Lung microvascular endothelial cell (primary cell): ENCODE measurements around the gene STING1. TPM values are rescaled to one million over a fixed set of nuclear protein-coding genes. Genes with fewer than 3 reads are reported as not detected.
"Not testable (repeated sequence)": the region's sequence is repeated elsewhere in the genome, so short reads cannot be mapped to it uniquely, and the experiment has no call there.

Source experiments
- DNase-seq, 2 donors: peaks; one replicate each; pipeline versions ENCODE4 v3.0.0 to v3.0.0-alpha.2; 2010; ENCODE audit warnings: low read depth in 2 of 2
- total RNA-seq: library from RNA; depleted of rRNA; stranded (reverse); fragments of >200 nt; gene quantifications from 2 replicates; pipeline ENCODE4 v1.2.1, GENCODE V29; 2014

The STING1 gene
- total RNA-seq, 1 donor from 2014 or later: 18.7 TPM

- DNase-seq: not testable (repeated sequence)
Observed at GRCh38 chr5:139503036-139503817, 20.7 kb upstream of the STING1 start.

DNA sequence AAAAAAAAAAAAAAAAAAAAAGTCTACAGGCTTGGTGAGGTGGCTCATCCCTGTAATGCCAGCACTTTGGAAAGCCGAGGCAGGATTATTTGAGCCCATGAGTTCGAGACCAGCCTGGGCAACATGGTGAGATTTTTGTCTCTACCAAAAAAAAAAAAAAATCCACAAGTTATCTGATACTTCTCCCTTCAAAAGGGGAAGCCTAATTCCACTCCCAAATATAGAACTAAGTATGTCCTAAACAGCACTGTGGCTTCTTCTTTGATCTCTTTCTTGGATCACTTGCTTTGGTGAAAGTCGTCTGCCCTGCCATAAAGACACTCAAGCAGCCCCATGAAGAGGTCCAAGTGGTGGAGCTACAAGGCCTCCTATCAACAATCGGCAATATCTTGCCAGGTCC lies 18.8 kb upstream of the STING1 start:
- DNase-seq: no peak

GRCh38 chr5:139495638-139496435 lies 13.3 kb upstream of the STING1 start:
- peak; percentile 16 to 91 for DNase-seq

GRCh38 chr5:139494832-139495231 lies 12.3 kb upstream of the STING1 start:
- peak in 1 of 2 donors; percentile 78 for DNase-seq

- no peak for DNase-seq
Observed at GRCh38 chr5:139494256-139494655, 11.7 kb upstream of the STING1 start.

GRCh38 chr5:139492700-139493192 lies 10.2 kb upstream of the STING1 start:
- DNase-seq: peak; percentile 38 to 56

- no peak for DNase-seq
Observed at GRCh38 chr5:139488260-139488659, 5.7 kb upstream of the STING1 start.

DNA sequence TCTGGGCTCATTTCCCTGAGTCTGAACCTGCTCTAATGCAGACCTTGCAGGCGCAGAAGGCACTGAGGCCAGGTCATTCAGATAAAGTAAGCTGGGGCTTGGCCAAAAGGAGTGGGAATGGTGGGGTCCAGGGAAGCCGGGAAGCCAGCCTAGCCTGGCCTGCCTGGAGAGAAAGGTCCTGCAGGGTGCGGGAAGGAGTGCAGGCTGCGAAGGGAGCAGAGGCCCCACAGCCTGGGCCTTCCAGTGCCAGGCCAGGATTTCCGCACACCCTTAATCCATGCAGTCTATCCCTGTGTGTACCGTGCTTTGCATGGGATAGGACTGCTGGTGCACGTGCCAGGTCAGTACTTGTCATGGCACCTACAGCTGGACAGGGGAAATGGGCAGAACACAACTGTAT lies 3.6 kb upstream of the STING1 start:
- no peak for DNase-seq

DNA sequence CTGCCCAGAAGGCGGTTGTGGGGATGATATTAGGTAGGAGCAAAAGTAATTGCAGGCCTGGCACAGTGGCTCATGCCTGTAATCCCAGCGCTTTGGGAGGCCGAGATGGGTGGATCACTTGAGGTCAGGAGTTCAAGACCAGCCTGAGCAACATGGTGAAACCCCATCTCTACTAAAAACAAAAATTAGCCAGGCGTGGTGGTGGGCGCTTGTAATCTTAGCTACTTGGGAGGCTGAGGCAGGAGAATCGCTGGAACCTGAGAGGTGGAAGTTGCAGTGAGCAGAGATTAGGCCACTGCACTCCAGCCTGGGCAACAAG lies 291 bp upstream of the STING1 start:
- DNase-seq: not testable (repeated sequence)

- DNase-seq: peak in 1 of 2 donors; percentile 52
Observed at GRCh38 chr5:139481580-139482049, 943 bp downstream of the STING1 start.

- peak in 1 of 2 donors; percentile 31 for DNase-seq
Observed at GRCh38 chr5:139481122-139481533, 1.4 kb downstream of the STING1 start.

DNA sequence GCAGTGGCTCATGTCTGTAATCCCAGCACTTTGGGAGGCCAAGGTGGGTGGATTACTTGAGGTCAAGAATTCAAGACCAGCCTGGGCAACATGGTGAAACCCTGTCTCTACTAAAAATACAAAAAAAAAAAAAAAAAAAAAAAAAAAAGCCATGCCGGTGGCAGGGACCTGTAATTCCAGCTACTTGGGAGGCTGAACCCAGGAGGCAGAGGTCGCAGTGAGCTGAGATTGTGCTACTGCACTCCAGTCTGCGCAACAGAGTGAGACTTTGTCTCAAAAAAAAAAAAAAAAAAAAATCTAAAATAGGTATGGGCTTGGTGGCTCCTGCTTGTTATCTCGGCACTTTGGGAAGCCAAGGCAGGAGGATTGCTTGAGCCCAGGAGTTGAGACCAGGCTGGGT lies 2.8 kb downstream of the STING1 start:
- not testable (repeated sequence) for DNase-seq

GRCh38 chr5:139478657-139479423 lies 3.7 kb downstream of the STING1 start:
- not testable (repeated sequence) for DNase-seq

DNA sequence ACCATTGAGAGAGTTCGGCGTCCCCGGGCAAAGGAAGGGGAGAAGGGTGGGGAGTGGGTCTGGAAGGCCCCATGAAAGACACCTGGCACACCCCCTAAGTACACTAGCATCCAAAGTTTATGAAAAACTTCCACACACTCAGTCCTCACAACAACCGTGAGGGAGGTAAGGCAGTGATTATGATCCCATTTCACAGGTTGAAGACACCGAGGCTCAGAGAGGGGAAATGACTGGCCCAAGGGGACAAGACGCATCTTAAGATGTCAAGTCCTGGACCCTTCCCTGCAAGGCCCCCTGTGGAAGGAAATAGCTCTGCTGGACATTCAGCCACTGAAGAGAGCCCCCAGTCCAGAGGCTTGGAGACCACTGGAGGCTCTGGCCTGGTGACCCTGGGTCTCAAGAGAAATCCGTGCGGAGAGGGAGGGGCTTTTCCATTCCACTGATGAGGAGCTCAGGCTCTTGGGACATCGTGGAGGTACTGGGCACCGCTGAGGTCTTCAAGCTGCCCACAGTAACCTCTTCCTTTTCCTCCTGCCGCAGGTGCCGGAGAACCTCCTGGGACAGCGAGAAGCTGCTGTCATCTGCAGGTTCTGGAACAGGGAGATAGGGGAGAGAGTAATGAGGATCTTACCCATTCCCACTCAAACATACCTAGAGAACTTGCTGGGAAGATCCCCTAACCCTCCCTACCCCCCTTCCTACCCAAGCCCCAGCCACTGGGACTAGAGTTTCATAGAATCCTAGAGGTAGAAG lies 6.5 kb downstream of the STING1 start:
- DNase-seq: no peak

- no peak for DNase-seq
Observed at GRCh38 chr5:139474890-139475791, 7.4 kb downstream of the STING1 start.

DNA sequence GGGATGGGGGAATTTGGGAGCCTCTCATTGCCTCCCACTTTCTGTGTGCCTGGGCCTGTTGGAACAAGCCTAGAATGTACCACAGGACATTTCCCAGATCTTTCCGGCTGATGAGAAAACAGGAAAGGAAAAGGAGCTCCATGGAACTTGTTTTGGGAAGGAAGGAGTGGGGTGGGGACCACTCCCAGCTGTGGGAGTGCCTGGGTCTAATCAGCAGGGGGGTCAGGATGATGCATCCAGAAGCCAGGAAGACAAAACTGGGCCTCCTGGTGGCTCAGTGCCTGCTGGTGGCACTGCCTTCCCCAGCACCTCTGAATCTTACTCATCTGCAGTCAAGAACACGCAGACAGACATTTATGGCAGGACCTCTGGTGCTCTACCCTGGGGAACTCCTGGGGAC lies 9.0 kb downstream of the STING1 start:
- DNase-seq: peak; percentile 53 to 56

- peak in 1 of 2 donors; percentile 62 for DNase-seq
Observed at GRCh38 chr5:139473105-139473504, 9.5 kb downstream of the STING1 start.

- no peak for DNase-seq
Observed at GRCh38 chr5:139472386-139473030, 10.1 kb downstream of the STING1 start.

GRCh38 chr5:139470821-139471300 lies 11.7 kb downstream of the STING1 start, which contains the start of gene SMIM33:
SMIM33 (plus strand) TSS chr5:139471004; CDS start chr5:139471122, 118 bp downstream.
- DNase-seq: no peak
